MM.1S (cell line): Measurements from ENCODE around the gene F10.
"Not testable (repeated sequence)": the region's sequence is repeated elsewhere in the genome, so short reads cannot be mapped to it uniquely, and the experiment has no call there.

Experiments
- DNase-seq: peaks from one replicate; pipeline ENCODE4 v3.0.0-alpha.2; 2015
- H2AFZ ChIP-seq: fragments of 300-600 bp; sonication (generic); 2 replicates; pipeline ENCODE4 v1.6.0; 2016; ENCODE audit warnings: antibody characterized with exemption, low read length
- H3F3A ChIP-seq: fragments of 300-600 bp; sonication (generic); 2 replicates; pipeline ENCODE4 v1.6.1; 2016; ENCODE audit warnings: mild to moderate bottlenecking, antibody characterized with exemption, low read length, moderate library complexity, mixed read lengths; ENCODE audit not compliant: insufficient read depth
- H3K27ac ChIP-seq: fragments of 300-600 bp; sonication (generic); 2 replicates; pipeline ENCODE4 v1.5.1; 2016; ENCODE audit warnings: mild to moderate bottlenecking, low read length
- H3K27me3 ChIP-seq: fragments of 300-600 bp; sonication (generic); replicated peaks from 2 replicates; pipeline ENCODE4 v1.6.0; 2016; ENCODE audit warnings: low read length; ENCODE audit not compliant: insufficient read depth
- H3K36me3 ChIP-seq: fragments of 300-600 bp; sonication (generic); replicated peaks from 2 replicates; pipeline ENCODE4 v1.6.1; 2016; ENCODE audit warnings: mild to moderate bottlenecking, low read length, mixed read lengths; ENCODE audit not compliant: insufficient read depth
- H3K4me1 ChIP-seq: fragments of 300-600 bp; sonication (generic); 2 replicates; pipeline ENCODE4 v1.6.1; 2016; ENCODE audit warnings: low read length, mixed read lengths
- H3K4me2 ChIP-seq: fragments of 300-600 bp; sonication (generic); 2 replicates; pipeline ENCODE4 v1.6.0; 2016; ENCODE audit warnings: low read depth, low read length
- H3K4me3 ChIP-seq: fragments of 300-600 bp; sonication (generic); 2 replicates; pipeline ENCODE4 v1.5.1; 2016; ENCODE audit warnings: low read length, mixed read lengths
- H3K79me2 ChIP-seq: fragments of 300-600 bp; sonication (generic); 2 replicates; pipeline ENCODE4 v1.6.1; 2016; ENCODE audit warnings: mixed run types, low read length, mixed read lengths
- H3K9ac ChIP-seq: fragments of 300-600 bp; sonication (generic); 2 replicates; pipeline ENCODE4 v1.6.1; 2016; ENCODE audit warnings: low read length, mixed read lengths
- H3K9me2 ChIP-seq: fragments of 300-600 bp; sonication (generic); replicated peaks from 2 replicates; pipeline ENCODE4 v1.6.1; 2016; ENCODE audit warnings: mild to moderate bottlenecking, low read length, mixed read lengths; ENCODE audit not compliant: insufficient read depth
- H3K9me3 ChIP-seq: fragments of 300-600 bp; sonication (generic); replicated peaks from 2 replicates; pipeline ENCODE4 v1.6.1; 2016; ENCODE audit warnings: mild to moderate bottlenecking, low read length, mixed read lengths; ENCODE audit not compliant: insufficient read depth
- H4K20me1 ChIP-seq: fragments of 300-600 bp; sonication (generic); 2 replicates; pipeline ENCODE4 v1.6.1; 2016; ENCODE audit warnings: mild to moderate bottlenecking, low read length, moderate library complexity, mixed read lengths; ENCODE audit not compliant: insufficient read depth
- CTCF ChIP-seq: fragments of 300-600 bp; sonication (generic); IDR thresholded peaks from 2 replicates; pipeline ENCODE4 v1.5.1; 2016; ENCODE audit warnings: antibody characterized with exemption, low read length, mixed read lengths
- EZH2 ChIP-seq: fragments of 300-600 bp; sonication (generic); optimal IDR thresholded peaks from 2 replicates; pipeline ENCODE3; 2017; ENCODE audit warnings: low read depth, mild to moderate bottlenecking, antibody characterized with exemption, low read length, mixed read lengths
- EZH2phosphoT487 ChIP-seq: fragments of 300-600 bp; sonication (generic); IDR thresholded peaks from 2 replicates; pipeline ENCODE4 v1.6.1; 2018; ENCODE audit warnings: antibody characterized with exemption, low read length

The F10 gene

GRCh38 chr13:113105921-113106452 is 16.6 kb upstream of the F10 start:
- no peaks in the 10 kb centered on the region for H3K36me3 ChIP-seq
- H3K4me3 ChIP-seq: no peak overlapping the region
- no peaks in the 10 kb centered on the region for H3K79me2 ChIP-seq
- no peaks in the 10 kb centered on the region for H3K9me3 ChIP-seq
- peaks cover 42% of the 10 kb centered on the region for H3K27me3 ChIP-seq
- H3K4me2 ChIP-seq: no peak overlapping the region
- no peaks in the 10 kb centered on the region for H3F3A ChIP-seq
- no peak for DNase-seq
- no peaks in the 10 kb centered on the region for H3K4me1 ChIP-seq
- TF ChIP-seq EZH2 (no peak), CTCF (no peak), EZH2phosphoT487 (no peak)
- no peaks in the 10 kb centered on the region for H3K9me2 ChIP-seq
- no peak overlapping the region for H3K27ac ChIP-seq
- no peaks in the 10 kb centered on the region for H4K20me1 ChIP-seq
- no peak overlapping the region for H2AFZ ChIP-seq
- H3K9ac ChIP-seq: no peak overlapping the region

- Histone ChIP-seq H3K4me3 (no peak overlapping the region), H3K27me3 (peaks cover 34% of the 10 kb centered on the region), H3K9me3 (no peaks in the 10 kb centered on the region), H3K9ac (no peak overlapping the region), H3K9me2 (no peaks in the 10 kb centered on the region), H2AFZ (no peak overlapping the region), H4K20me1 (no peaks in the 10 kb centered on the region), H3K27ac (no peak overlapping the region), H3K36me3 (no peaks in the 10 kb centered on the region), H3K4me2 (no peak overlapping the region), H3K79me2 (no peaks in the 10 kb centered on the region), H3F3A (no peaks in the 10 kb centered on the region), H3K4me1 (no peaks in the 10 kb centered on the region)
- DNase-seq: no peak
- TF ChIP-seq EZH2phosphoT487: no peak
- no peak for TF ChIP-seq CTCF
Observed at GRCh38 chr13:113106711-113107351, 15.8 kb upstream of the F10 start.

DNA sequence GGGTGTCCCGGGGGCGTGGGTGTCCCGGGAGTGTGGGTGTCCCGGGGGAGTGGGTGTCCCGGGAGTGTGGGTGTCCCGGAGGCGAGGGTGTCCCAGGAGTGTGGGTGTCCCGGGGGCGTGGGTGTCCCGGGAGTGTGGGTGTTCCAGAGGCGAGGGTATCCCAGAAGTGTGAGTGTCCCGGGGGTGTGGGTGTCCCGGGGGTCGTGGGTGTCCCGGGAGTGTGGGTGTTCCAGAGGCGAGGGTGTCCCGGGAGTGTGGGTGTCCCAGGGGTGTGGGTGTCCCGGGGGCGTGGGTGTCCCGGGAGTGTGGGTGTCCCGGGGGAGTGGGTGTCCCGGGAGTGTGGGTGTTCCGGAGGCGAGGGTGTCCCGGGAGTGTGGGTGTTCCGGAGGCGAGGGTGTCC is 14.1 kb upstream of the F10 start:
- not testable (repeated sequence) for H3K9me2 ChIP-seq, H3K4me3 ChIP-seq, H3K27ac ChIP-seq, DNase-seq, H4K20me1 ChIP-seq, H3K4me1 ChIP-seq, H3K36me3 ChIP-seq, H3F3A ChIP-seq, H2AFZ ChIP-seq, H3K9ac ChIP-seq, H3K4me2 ChIP-seq, H3K9me3 ChIP-seq, H3K79me2 ChIP-seq
- peaks cover 23% of the 10 kb centered on the region for H3K27me3 ChIP-seq

DNA sequence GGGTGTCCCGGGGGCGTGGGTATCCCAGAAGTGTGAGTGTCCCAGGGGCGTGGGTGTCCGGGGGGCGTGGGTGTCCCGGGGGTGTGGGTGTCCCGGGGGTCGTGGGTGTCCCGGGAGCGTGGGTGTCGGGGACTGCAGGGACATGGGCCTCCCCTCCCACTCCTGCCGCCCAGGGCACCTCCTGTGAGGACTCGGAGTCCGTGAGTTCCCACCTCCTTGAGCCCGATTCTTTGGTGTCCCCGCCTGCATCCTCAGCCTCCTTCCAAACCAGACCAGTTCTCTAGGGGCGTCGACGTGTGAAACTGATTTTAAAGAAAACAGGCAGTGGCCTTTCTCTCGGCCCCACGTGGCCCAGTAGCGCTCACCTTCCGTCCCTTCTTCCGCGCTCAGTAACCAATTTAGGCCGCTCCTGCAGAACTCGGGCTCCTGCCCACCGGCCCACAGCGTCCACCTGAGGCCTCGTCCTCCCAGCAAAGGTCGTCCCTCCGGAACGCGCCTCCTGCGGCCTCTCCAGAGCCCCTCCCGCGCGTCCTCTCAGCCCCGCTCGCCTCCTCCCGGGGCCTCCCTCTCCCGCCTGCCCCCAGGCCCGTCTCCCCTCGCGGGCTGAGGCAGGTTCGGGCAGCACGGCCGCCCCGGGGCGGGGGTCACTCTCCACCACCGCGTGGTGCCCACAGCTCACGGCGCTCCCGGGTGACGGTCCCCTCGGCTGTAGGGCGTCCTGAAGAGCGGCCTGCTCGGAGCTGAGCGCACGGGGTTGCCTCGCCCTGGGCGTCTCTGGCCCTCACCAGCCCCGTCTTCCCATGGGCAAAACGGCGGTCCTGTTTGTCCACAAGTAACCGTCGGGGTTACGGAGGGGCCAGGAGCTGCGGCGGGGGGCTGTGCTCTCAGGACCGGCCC is 13.2 kb upstream of the F10 start:
- DNase-seq: no peak
- no peak overlapping the region for H3K27ac ChIP-seq
- no peaks in the 10 kb centered on the region for H3K9me2 ChIP-seq
- no peak overlapping the region for H3K4me3 ChIP-seq
- H3K9ac ChIP-seq: no peak overlapping the region
- no peaks in the 10 kb centered on the region for H4K20me1 ChIP-seq
- H3K4me2 ChIP-seq: no peak overlapping the region
- no peaks in the 10 kb centered on the region for H3K9me3 ChIP-seq
- H3F3A ChIP-seq: no peaks in the 10 kb centered on the region
- no peaks in the 10 kb centered on the region for H3K4me1 ChIP-seq
- H3K27me3 ChIP-seq: peaks cover 23% of the 10 kb centered on the region
- TF ChIP-seq EZH2 (no peak), EZH2phosphoT487 (no peak), CTCF (no peak)
- H3K79me2 ChIP-seq: no peaks in the 10 kb centered on the region
- H2AFZ ChIP-seq: no peak overlapping the region
- H3K36me3 ChIP-seq: no peaks in the 10 kb centered on the region
